Urinary bladder (tissue), 4 donors: ENCODE measurements around the gene SF3B1. TPM values are rescaled to one million over a fixed set of nuclear protein-coding genes. Genes with fewer than 3 reads are reported as not detected.
"Not testable (repeated sequence)": the region's sequence is repeated elsewhere in the genome, so short reads cannot be mapped to it uniquely, and the experiment has no call there.

Source experiments
- DNase-seq: peaks from one replicate; pipeline ENCODE4 v3.0.0-alpha.2; 2015; ENCODE audit errors: extremely low spot score
- H3K27ac ChIP-seq: one replicate; pipeline ENCODE4 v1.5.1; 2013; ENCODE audit warnings: low read depth, mild to moderate bottlenecking, moderate library complexity
- H3K36me3 ChIP-seq: one replicate; pipeline ENCODE4 v1.6.1; 2013; ENCODE audit warnings: mild to moderate bottlenecking, moderate library complexity; ENCODE audit not compliant: insufficient read depth
- H3K4me1 ChIP-seq: one replicate; pipeline ENCODE4 v1.6.1; 2013; ENCODE audit warnings: mild to moderate bottlenecking, moderate library complexity; ENCODE audit not compliant: insufficient read depth
- H3K4me3 ChIP-seq: one replicate; pipeline ENCODE4 v1.5.1; 2013; ENCODE audit warnings: low read depth, low read length
- WGBS: extraction: QIAGEN DNeasy Blood & Tissue Kit; methylation state at CpG from one replicate; pipeline ENCODE4 v1.1.7; 2013; 5-methylcytosine and 5-hydroxymethylcytosine counted together
- polyA plus RNA-seq: library from polyadenylated mRNA; stranded (reverse); fragments of 200-250 nt; gene quantifications from one replicate; pipeline ENCODE4 v1.2.3, GENCODE V29; 2013
- total RNA-seq: library from RNA; depleted of rRNA; stranded (reverse); fragments of >200 nt; gene quantifications from one replicate; pipeline ENCODE4 v1.2.3, GENCODE V29; 2014
- donor health status: healthy with polysubstance abuse.
- donor health status: healthy.

The SF3B1 gene
- total and polyA plus RNA-seq, 2 donors = 136 to 622 TPM

GRCh38 chr2:197453123-197453913 lies 18.5 kb upstream of the SF3B1 start, which contains the start of gene COQ10B:
COQ10B (plus strand) TSS chr2:197453552; CDS start chr2:197453561, 9 bp downstream.
- Histone ChIP-seq H3K4me1 (no peaks in the 10 kb centered on the region), H3K27ac (peak within 1 kb of the TSS; percentile 98), H3K4me3 (peak within 1 kb of the TSS; percentile 66), H3K36me3 (no peaks in the 10 kb centered on the region)
- under 1% methylated on average over 70 of the region's 70 CpGs for WGBS
- peak; percentile 98 for DNase-seq

- 3% methylated on average over 11 of the region's 11 CpGs for WGBS
- Histone ChIP-seq H3K27ac (peak overlapping the region; percentile 97), H3K4me3 (peak overlapping the region; percentile 55), H3K4me1 (no peaks in the 10 kb centered on the region), H3K36me3 (no peaks in the 10 kb centered on the region)
- no peak for DNase-seq
Observed at GRCh38 chr2:197452754-197453122, 17.9 kb upstream of the SF3B1 start.

DNA sequence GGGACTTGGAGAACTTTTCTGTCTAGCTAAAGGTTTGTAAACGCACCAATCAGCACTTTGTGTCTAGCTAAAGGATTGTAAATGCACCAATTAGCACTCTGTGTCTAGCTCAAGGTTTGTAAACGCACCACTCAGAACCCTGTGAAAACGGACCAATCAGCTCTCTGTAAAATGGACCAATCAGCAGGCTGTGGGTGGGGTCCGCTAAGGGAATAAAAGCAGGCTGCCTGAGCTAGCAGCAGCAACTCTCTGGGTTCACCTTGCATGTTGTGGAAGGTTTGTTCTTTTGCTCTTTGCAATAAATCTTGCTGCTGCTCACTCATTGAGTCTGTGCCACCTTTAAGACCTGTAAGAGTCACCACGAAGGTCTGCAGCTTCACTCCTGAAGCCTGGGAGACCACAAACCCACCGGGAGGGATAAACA lies 16.1 kb upstream of the SF3B1 start:
- not testable (repeated sequence) for DNase-seq, H3K4me1 ChIP-seq, H3K27ac ChIP-seq, H3K4me3 ChIP-seq, H3K36me3 ChIP-seq
- WGBS = 78% methylated on average over 6 of the region's 6 CpGs

- Histone ChIP-seq H3K27ac (no peak overlapping the region), H3K4me1 (no peaks in the 10 kb centered on the region), H3K4me3 (no peak overlapping the region), H3K36me3 (no peaks in the 10 kb centered on the region)
- 86% methylated on average over 25 of the region's 25 CpGs for WGBS
- no peak for DNase-seq
Observed at GRCh38 chr2:197450465-197450864, 15.6 kb upstream of the SF3B1 start.

GRCh38 chr2:197446844-197447243 lies 12.0 kb upstream of the SF3B1 start:
- no peak overlapping the region for H3K4me3 ChIP-seq
- no peaks in the 10 kb centered on the region for H3K4me1 ChIP-seq
- DNase-seq = no peak

GRCh38 chr2:197445746-197446145 lies 10.9 kb upstream of the SF3B1 start:
- H3K27ac ChIP-seq = no peak overlapping the region
- no peaks in the 10 kb centered on the region for H3K4me1 ChIP-seq
- 74% methylated on average over 1 of the region's 1 CpG for WGBS
- no peak overlapping the region for H3K4me3 ChIP-seq
- H3K36me3 ChIP-seq = no peaks in the 10 kb centered on the region
- DNase-seq = no peak

More at GRCh38 chr2:197446844-197447243, 12.0 kb upstream of the SF3B1 start:
- Histone ChIP-seq H3K36me3 (no peaks in the 10 kb centered on the region), H3K27ac (no peak overlapping the region)

DNA sequence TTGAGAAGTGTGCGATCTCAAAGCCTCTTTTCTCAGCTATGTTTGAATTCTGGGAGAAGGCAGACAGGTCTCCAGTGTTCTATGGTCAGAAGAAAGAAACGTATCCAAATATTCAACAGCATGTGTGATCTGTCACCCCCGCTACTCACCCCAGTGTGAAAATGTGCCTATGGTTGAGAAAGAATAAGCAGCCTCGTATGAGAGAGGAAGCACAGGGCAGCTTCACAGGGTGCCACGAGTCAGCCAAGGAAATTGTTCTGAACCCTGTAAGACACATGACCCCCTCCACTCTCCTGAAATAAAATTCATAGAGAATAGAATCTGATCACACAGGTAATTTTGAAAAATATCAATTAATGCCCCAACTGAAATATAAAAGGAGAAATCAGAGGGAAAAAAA lies 8.0 kb upstream of the SF3B1 start:
- no peak overlapping the region for H3K4me3 ChIP-seq
- DNase-seq = no peak
- no peaks in the 10 kb centered on the region for H3K4me1 ChIP-seq
- WGBS = 55% methylated on average over 5 of the region's 5 CpGs
- H3K36me3 ChIP-seq = no peaks in the 10 kb centered on the region
- H3K27ac ChIP-seq = no peak overlapping the region

- 98% methylated on average over 2 of the region's 2 CpGs for WGBS
- DNase-seq = no peak
Observed at GRCh38 chr2:197437380-197437779, 2.6 kb upstream of the SF3B1 start.

GRCh38 chr2:197435598-197436420 lies 981 bp upstream of the SF3B1 start:
- no peaks in the 10 kb centered on the region for H3K4me1 ChIP-seq
- peak overlapping the region; percentile 96 for H3K27ac ChIP-seq
- WGBS = 26% methylated on average over 16 of the region's 16 CpGs
- H3K4me3 ChIP-seq = peak overlapping the region; percentile 91
- no peak for DNase-seq
- H3K36me3 ChIP-seq = no peaks in the 10 kb centered on the region

More at GRCh38 chr2:197437380-197437779, 2.6 kb upstream of the SF3B1 start:
- no peak overlapping the region for H3K27ac ChIP-seq
- H3K4me1 ChIP-seq = no peaks in the 10 kb centered on the region
- H3K36me3 ChIP-seq = no peaks in the 10 kb centered on the region
- H3K4me3 ChIP-seq = no peak overlapping the region

DNA sequence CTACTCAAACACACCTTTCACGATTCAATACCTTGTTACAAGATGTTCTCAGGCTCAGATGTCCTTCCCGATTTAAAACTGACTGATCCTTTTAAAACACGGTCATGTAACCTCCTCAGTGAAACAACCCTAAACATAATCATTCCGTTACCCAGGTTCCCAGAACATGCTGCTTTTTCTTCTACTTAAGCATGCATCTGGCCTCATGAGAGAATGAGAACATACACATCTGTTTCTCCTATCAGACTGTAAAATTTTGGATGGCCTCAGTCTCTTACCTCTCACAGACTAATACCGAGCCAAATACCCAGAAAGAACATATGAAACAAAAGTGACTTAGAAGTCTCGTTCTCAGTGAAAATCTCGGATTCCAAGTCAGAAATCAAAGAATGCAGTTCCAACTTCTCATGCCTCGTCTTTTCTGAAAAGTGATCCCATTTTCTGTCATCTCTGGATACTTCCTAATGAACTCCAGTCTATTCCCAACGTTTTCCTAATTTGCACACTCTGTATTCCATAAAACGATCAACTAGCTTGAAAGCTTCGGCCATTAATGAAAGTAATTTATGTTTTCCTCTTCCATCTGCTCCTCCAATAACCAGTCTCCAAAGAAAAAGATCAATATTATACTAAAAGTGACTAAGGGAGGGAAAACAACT lies 919 bp downstream of the SF3B1 start:
- H3K4me1 ChIP-seq = no peaks in the 10 kb centered on the region
- no peak for DNase-seq
- no peak overlapping the region for H3K27ac ChIP-seq
- peak overlapping the region; percentile 91 for H3K4me3 ChIP-seq
- under 1% methylated on average over 11 of the region's 11 CpGs for WGBS
- H3K36me3 ChIP-seq = no peaks in the 10 kb centered on the region

DNA sequence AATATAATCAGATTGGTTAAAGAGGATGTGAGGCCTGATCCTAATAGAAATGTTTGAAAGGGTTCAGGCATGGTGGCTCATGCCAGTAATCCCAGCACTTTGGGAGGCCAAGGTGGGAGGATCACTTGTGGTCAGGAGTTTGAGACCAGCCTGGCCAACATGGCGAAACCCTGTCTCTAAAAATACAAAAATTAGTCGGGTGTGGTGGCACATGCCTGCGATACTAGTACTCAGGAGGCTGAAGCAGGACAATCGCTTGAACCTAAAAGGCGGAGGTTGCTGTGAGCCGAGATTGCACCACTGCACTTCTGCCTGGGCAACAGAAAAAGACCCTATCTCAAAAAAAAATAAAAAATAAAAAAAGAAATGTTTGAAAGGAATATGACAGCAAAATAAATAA lies 2.3 kb downstream of the SF3B1 start:
- not testable (repeated sequence) for H3K36me3 ChIP-seq, H3K4me3 ChIP-seq, H3K27ac ChIP-seq, DNase-seq, H3K4me1 ChIP-seq
- 81% methylated on average over 6 of the region's 6 CpGs for WGBS

GRCh38 chr2:197431858-197432257 lies 3.0 kb downstream of the SF3B1 start:
- no peak for DNase-seq
- 65% methylated on average over 6 of the region's 6 CpGs for WGBS
- H3K4me3 ChIP-seq = no peak overlapping the region
- no peaks in the 10 kb centered on the region for H3K36me3 ChIP-seq
- H3K27ac ChIP-seq = no peak overlapping the region
- no peaks in the 10 kb centered on the region for H3K4me1 ChIP-seq

- no peak for DNase-seq
- Histone ChIP-seq H3K4me1 (peaks cover 2% of the 10 kb centered on the region), H3K4me3 (no peak overlapping the region), H3K36me3 (no peaks in the 10 kb centered on the region), H3K27ac (no peak overlapping the region)
- WGBS = 96% methylated on average over 3 of the region's 3 CpGs
Observed at GRCh38 chr2:197427986-197428385, 6.8 kb downstream of the SF3B1 start.
